VCaP (cell line): ENCODE measurements around the gene SORL1.

Source experiments
- H3K27ac ChIP-seq: fragments of 450-650 bp; 2 replicates; pipeline ENCODE4 v1.5.1; 2017
- CTCF ChIP-seq: fragments of 450-650 bp; conservative IDR thresholded peaks from 2 replicates; pipeline ENCODE4 v1.5.1; 2017; ENCODE audit warnings: mild to moderate bottlenecking, moderate library complexity

Gene SORL1

DNA sequence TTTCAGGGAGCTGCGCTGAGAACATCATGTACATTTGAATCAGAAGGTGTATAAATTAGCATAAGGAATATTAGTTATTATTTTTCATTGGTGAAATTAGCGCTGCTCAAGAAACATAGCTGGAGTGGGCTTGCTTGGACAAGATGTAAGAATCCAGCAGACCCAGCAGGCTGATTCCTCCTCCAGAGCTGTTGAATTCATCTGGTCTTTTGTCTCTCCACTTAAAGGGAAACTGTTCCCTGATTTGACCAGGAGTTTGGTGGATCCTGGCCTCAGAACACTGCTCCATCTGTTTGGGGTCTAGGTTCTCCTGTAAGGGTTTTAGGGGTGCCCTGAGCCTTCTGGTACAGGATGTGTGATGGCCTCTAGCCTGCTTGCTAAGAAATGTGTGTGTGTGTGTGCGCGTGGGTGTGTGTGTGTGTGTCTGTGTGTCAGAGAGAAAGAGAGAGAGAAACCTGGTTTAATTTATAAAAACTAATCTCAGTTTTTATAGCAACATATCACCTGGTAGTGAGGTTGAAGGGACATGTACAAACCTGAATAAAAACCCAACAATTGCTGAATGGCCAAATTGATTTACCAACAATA, 8.3 kb upstream of the SORL1 start:
- no peak overlapping the region for H3K27ac ChIP-seq
- TF ChIP-seq CTCF = no peak

- no peak overlapping the region for H3K27ac ChIP-seq
- TF ChIP-seq CTCF = no peak
These were observed 7.6 kb upstream of the SORL1 start for GRCh38 chr11:121444526-121444925.

DNA sequence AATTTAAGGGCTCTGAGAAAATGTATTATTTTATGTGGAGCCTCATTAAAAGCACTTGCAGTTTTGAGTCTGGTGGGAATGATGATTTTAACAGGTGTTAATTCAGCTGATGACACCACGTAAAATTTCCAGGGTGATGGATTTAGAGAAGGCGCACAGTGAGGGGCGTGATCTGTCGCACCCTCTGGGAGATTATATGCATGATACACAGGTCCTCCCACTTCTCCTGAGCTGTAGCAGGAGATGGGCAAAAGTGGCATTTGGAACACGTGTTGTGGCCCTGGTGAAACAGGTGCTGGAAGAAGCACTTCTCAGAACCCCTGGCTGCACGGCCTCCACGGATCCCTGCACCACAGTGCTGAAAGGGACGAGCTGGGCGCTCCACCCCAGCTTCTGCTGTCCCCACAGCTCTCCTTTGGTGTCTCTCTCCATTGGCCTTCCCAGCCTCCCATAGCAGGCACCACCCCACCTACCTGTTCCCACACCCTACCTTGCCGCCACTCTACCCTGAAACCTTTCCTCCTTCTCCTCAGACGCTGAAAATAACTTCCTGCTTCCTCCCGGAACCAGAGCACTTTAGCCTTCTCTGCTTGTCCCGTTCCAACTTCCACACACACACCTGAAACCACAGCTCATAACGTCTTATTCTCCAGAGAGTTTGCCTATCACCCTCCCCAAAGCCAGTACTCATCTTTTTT, 6.9 kb upstream of the SORL1 start:
- no peak overlapping the region for H3K27ac ChIP-seq
- TF ChIP-seq CTCF = no peak

DNA sequence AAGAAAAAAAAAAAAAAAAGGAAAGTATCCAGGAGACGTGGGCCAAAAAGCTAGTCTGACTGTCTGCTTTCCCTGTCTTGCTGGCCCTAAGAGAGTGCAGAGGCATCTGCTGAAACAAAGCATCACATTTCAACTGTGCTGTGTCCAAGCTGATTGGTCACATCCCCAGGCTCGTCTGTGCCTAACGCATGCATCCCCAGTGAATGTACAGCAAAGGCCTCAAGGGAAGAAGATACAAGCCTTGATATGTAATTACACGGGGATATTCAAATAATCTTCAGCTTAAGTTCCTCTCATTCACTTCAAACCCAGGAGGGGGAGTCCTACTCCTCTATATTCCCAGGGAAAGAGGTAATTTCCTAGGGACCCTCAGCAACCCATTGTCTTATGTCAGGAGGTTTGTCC, 5.4 kb upstream of the SORL1 start:
- no peak overlapping the region for H3K27ac ChIP-seq
- TF ChIP-seq CTCF = no peak; the same call in 1 of the 2 replicates

- H3K27ac ChIP-seq = no peak overlapping the region
- no peak for TF ChIP-seq CTCF
These were observed 4.1 kb upstream of the SORL1 start for GRCh38 chr11:121448011-121448410.

DNA sequence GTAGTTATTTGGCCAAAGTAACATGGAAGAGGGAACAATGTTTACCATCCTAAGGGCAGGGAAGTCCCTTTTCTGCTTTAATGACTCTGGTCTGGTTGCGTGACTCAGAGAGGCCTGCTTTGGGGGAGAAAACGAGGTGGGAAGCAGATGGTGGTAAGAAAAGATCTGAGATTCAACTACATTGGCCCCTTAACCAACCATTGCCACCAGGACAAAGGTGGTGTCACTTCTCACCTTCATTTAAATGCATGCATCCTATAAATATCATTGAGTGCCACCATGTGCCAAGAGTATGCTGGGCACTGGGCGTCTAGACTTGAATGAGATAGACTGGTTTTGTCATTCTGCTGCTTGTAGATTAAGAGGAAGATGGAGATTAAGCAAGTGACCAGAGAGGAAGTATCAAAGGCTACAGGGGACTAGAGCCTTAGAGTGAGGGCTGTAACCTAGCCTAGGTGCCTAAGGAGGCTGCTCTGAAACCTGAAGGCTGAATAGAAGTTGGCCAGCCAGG, 3.6 kb upstream of the SORL1 start:
- TF ChIP-seq CTCF = no peak
- no peak overlapping the region for H3K27ac ChIP-seq

DNA sequence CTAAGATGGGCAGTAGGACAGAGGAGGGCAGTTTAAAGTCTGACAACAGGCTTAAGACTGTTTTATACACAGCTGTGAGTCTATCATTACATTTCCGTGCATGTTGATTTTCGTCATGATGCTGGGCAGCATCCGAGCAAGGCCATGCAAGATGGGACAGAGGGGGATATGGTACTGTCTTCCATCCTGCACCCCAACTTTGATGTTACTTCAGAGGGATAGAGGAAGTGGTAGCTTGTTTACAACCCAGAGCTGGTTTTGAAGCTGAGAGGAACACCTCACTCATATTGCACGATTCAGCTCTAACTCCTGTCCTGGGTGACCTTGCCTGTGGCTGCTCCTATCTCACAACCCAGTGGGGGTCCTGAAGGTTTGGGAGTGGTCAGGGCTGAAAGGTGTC, 3.0 kb upstream of the SORL1 start:
- no peak overlapping the region for H3K27ac ChIP-seq
- TF ChIP-seq CTCF = no peak
